ENCODE measurements around the gene ENTHD1.

Gene ENTHD1

GRCh38 chr22:39839204-39839603 is 54.4 kb downstream of the ENTHD1 start:
- DNase-seq: no peak

- DNase-seq: no peak
These were observed 60.0 kb downstream of the ENTHD1 start for GRCh38 chr22:39833610-39834009.

GRCh38 chr22:39833093-39833492 is 60.5 kb downstream of the ENTHD1 start:
- DNase-seq: no peak

GRCh38 chr22:39832627-39833074 is 60.9 kb downstream of the ENTHD1 start:
- no peak for DNase-seq

GRCh38 chr22:39825661-39826102 is 67.9 kb downstream of the ENTHD1 start:
- DNase-seq: no peak

GRCh38 chr22:39821008-39821407 is 72.6 kb downstream of the ENTHD1 start:
- DNase-seq: no peak

- no peak for DNase-seq
These were observed 73.3 kb downstream of the ENTHD1 start for GRCh38 chr22:39820256-39820655.

GRCh38 chr22:39819429-39819828 is 74.1 kb downstream of the ENTHD1 start:
- no peak for DNase-seq

GRCh38 chr22:39818094-39818493 is 75.5 kb downstream of the ENTHD1 start:
- no peak for DNase-seq

GRCh38 chr22:39815932-39816331 is 77.6 kb downstream of the ENTHD1 start:
- no peak for DNase-seq

GRCh38 chr22:39814899-39815298 is 78.7 kb downstream of the ENTHD1 start:
- no peak for DNase-seq

GRCh38 chr22:39809772-39810557 is 83.6 kb downstream of the ENTHD1 start:
- no peak for DNase-seq

GRCh38 chr22:39808081-39808480 is 85.5 kb downstream of the ENTHD1 start:
- DNase-seq: peak; percentile 19

- DNase-seq: no peak
These were observed 87.5 kb downstream of the ENTHD1 start for GRCh38 chr22:39806109-39806508.

GRCh38 chr22:39805117-39805516 is 88.4 kb downstream of the ENTHD1 start:
- no peak for DNase-seq

- DNase-seq: no peak
These were observed 90.9 kb downstream of the ENTHD1 start for GRCh38 chr22:39802682-39803081.

GRCh38 chr22:39800790-39801520 is 92.6 kb downstream of the ENTHD1 start:
- no peak for DNase-seq

- DNase-seq: no peak
These were observed 95.9 kb downstream of the ENTHD1 start for GRCh38 chr22:39797528-39798147.

- DNase-seq: no peak
These were observed 103.8 kb downstream of the ENTHD1 start for GRCh38 chr22:39789788-39790187.

GRCh38 chr22:39785232-39785631 is 108.3 kb downstream of the ENTHD1 start:
- DNase-seq: no peak

GRCh38 chr22:39777716-39778454 is 115.7 kb downstream of the ENTHD1 start:
- no peak for DNase-seq

GRCh38 chr22:39776295-39777009 is 117.1 kb downstream of the ENTHD1 start:
- no peak for DNase-seq
